ENCODE data around the gene TBC1D8. TPM values are rescaled to one million over a fixed set of nuclear protein-coding genes. Genes with fewer than 3 reads are reported as not detected.

TBC1D8 gene
- total RNA-seq, 1 donor = 13.4 TPM

DNA sequence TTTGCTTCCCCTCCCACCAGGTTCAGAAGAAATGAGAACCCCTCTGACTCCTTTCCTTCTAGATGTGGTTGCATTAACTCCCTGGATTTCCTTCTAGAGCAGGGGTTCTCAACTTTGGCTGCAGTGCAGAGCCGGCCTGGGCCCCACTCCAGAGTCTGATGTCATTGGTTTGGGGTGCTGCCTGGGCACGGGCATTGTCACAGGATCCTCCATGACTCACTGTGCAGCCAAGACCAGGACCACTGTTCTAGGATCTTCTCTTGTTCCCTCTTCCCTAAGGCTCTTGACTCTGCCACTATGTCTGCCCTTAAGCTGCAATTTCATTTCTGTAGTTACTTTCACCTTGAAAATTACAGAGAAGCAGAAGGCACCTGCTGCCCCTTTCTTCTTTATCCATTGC is 31.8 kb downstream of the TBC1D8 start:
- TF ChIP-seq, protein P1, sequence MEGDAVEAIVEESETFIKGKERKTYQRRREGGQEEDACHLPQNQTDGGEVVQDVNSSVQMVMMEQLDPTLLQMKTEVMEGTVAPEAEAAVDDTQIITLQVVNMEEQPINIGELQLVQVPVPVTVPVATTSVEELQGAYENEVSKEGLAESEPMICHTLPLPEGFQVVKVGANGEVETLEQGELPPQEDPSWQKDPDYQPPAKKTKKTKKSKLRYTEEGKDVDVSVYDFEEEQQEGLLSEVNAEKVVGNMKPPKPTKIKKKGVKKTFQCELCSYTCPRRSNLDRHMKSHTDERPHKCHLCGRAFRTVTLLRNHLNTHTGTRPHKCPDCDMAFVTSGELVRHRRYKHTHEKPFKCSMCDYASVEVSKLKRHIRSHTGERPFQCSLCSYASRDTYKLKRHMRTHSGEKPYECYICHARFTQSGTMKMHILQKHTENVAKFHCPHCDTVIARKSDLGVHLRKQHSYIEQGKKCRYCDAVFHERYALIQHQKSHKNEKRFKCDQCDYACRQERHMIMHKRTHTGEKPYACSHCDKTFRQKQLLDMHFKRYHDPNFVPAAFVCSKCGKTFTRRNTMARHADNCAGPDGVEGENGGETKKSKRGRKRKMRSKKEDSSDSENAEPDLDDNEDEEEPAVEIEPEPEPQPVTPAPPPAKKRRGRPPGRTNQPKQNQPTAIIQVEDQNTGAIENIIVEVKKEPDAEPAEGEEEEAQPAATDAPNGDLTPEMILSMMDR (IDR thresholded peaks at IDR 0.05; ENCODE audit: insufficient read depth, low read depth, low read length) = no peak
- no peak overlapping the region for H3K4me3 ChIP-seq (ENCODE audit: low read depth, low read length)
- peak; percentile 43 for DNase-seq (ENCODE audit: low read depth)

DNA sequence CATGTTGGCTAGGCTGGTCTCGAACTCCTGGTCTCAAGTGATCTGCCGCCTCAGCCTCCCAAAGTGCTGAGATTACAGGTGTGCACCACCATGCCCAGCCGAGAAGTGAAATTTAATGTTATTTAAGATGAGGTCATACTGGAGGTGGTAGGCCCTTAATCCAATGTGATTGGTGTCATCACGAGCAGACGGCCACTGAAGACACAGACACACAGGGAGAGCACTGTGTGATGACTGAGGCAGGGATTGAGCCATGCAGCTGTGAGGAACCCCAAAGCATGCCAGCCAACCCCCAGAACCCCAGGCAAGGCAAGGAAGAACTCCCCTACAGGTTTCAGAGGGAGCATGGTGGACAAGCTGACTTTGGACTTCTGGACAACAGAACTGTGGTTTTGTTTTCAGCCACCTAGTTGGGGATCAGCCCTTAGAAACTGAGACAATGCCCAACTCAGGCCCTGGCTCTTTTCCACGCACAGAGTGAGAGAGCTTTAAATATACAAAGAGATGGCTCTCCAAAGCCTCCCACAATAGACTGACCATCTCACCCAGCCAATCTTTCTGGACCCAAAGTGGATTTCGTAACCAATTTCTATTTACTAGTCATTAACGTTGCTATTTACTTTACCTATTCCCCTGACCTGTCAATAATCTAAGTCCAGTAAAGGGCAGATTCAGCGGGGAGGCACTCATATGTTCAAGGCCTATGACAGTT is 34.2 kb downstream of the TBC1D8 start:
- TF ChIP-seq, protein P1 (IDR thresholded peaks at IDR 0.05; ENCODE audit: insufficient read depth, low read depth, low read length) = no peak
- no peak overlapping the region for H3K4me3 ChIP-seq (ENCODE audit: low read depth, low read length)
- no peak for DNase-seq (ENCODE audit: low read depth)

DNA sequence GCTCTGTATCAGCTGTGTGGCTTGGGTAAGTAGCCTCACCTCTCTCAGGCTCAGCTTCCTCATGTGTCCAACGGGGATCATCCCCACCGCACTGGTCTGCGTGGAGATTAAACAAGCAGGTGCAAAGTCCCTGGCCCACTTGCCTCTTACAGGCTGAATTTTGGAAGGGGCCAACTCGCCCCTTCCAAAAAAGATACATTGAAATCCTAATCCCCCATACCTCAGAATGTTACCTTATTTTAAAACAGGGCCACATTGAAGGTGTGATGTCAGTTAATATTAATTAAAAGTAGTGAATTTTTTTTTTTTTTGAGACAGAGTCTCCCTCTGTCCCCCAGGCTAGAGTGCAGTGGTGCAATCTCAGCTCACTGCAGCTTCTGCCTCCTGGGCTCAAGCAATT is 34.8 kb downstream of the TBC1D8 start:
- DNase-seq (ENCODE audit: low read depth) = no peak
- TF ChIP-seq, protein P1 (IDR thresholded peaks at IDR 0.05; ENCODE audit: insufficient read depth, low read depth, low read length) = no peak
- no peak overlapping the region for H3K4me3 ChIP-seq (ENCODE audit: low read depth, low read length)

DNA sequence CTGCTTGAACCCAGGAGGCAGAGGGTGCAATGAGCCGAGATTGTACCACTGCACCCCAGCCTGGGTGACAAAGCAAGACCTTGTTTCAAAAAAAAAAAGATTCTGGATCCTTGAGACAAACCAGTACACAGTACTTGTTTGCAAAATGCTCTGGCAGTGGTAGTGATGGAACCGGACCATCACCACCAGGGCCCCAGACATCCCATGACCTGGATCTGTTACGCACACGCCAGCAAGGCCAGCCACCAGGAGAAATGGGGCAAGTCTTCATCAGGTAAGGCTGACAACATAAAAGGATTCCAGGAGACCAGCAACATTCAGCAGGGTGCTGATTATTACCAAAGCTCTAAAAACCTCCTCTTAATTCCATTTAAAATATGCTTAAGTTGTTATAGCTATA is 35.5 kb downstream of the TBC1D8 start:
- TF ChIP-seq, protein P1 (IDR thresholded peaks at IDR 0.05; ENCODE audit: insufficient read depth, low read depth, low read length) = no peak
- H3K4me3 ChIP-seq (ENCODE audit: low read depth, low read length) = no peak overlapping the region
- DNase-seq (ENCODE audit: low read depth) = no peak

DNA sequence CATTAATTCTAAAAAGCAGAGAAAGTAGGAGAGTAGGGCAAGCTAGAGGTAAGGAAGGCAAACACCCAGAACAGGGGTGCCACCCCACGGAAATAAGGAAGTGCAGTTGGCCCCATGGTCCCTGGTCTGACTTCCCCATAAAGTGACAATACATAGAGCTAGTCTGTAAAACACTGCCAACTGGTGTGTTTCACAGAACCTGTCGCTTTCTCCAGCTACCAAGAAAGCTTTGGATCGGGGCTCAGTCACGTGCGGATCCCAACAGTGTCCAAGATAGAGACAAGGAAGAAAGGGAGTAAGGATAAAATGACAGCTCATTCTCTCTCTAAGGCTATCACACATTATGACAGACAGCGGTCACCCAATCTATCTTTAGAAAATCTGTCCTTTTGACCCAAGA is 36.4 kb downstream of the TBC1D8 start:
- TF ChIP-seq, protein P1 (IDR thresholded peaks at IDR 0.05; ENCODE audit: insufficient read depth, low read depth, low read length) = no peak
- DNase-seq (ENCODE audit: low read depth) = no peak

DNA sequence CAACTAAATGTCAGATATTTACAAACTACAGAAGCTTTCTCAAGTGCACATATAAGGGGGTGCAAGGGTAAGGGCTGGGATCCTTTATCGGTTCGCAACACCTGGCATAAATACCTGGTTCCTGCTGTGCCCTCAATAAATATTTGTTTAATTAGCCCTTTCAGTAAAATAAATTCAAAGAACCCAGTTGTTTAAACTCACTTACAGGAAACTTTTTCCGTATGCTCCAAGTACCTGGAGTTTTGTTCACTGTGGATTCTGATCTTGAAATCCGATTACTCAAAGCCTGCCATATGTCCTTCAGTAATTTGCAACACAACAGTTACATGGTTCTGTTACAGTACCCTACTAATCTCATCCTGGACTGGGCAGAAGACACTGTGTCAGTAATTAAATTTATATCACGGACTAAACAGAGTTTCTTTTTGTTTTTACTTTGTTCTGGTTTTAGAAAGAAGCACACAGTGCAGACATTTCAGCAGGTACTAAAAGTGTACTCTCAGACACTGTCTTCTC is 36.9 kb downstream of the TBC1D8 start:
- DNase-seq (ENCODE audit: low read depth) = no peak
- no peak overlapping the region for H3K4me3 ChIP-seq (ENCODE audit: low read depth, low read length)
- TF ChIP-seq, protein P1 (IDR thresholded peaks at IDR 0.05; ENCODE audit: insufficient read depth, low read depth, low read length) = no peak

More for the DNA sequence above, 36.4 kb downstream of the TBC1D8 start:
- no peak overlapping the region for H3K4me3 ChIP-seq (ENCODE audit: low read depth, low read length)
